GM19467 (cell line): ENCODE measurements around the gene CES1.
"Not testable (repeated sequence)": the region's sequence is repeated elsewhere in the genome, so short reads cannot be mapped to it uniquely, and the experiment has no call there.

ENCODE experiments used
- ATAC-seq: cut with Tn5 transposase; IDR thresholded peaks from one replicate; pipeline ENCODE4 v1.9.1; 2021; ENCODE audit warnings: mild to moderate bottlenecking, moderate library complexity; ENCODE audit not compliant: unreplicated experiment

Gene CES1

GRCh38 chr16:55792934-55793374, 39.9 kb downstream of the CES1 start:
- ATAC-seq: not testable (repeated sequence)

- not testable (repeated sequence) for ATAC-seq
These were observed 41.4 kb downstream of the CES1 start for GRCh38 chr16:55791512-55791911.

GRCh38 chr16:55790240-55790639, 42.7 kb downstream of the CES1 start:
- not testable (repeated sequence) for ATAC-seq

- not testable (repeated sequence) for ATAC-seq
These were observed 50.2 kb downstream of the CES1 start for GRCh38 chr16:55782793-55783091.

GRCh38 chr16:55782091-55782792, 50.7 kb downstream of the CES1 start:
- not testable (repeated sequence) for ATAC-seq

- ATAC-seq: not testable (repeated sequence)
These were observed 51.4 kb downstream of the CES1 start for GRCh38 chr16:55781456-55781855.

GRCh38 chr16:55780095-55780407, 52.8 kb downstream of the CES1 start:
- ATAC-seq: not testable (repeated sequence)

- ATAC-seq: no peak
These were observed 53.3 kb downstream of the CES1 start for GRCh38 chr16:55779402-55780094.

- ATAC-seq: no peak
These were observed 54.1 kb downstream of the CES1 start for GRCh38 chr16:55778757-55779156.

- no peak for ATAC-seq
These were observed 57.0 kb downstream of the CES1 start for GRCh38 chr16:55775857-55776256.

- no peak for ATAC-seq
These were observed 58.9 kb downstream of the CES1 start for GRCh38 chr16:55773859-55774549.

- ATAC-seq: no peak
These were observed 67.7 kb downstream of the CES1 start for GRCh38 chr16:55765161-55765560.

GRCh38 chr16:55760310-55761001, 72.4 kb downstream of the CES1 start:
- no peak for ATAC-seq

GRCh38 chr16:55759965-55760309, 73.0 kb downstream of the CES1 start:
- not testable (repeated sequence) for ATAC-seq

- not testable (repeated sequence) for ATAC-seq
These were observed 75.0 kb downstream of the CES1 start for GRCh38 chr16:55757595-55758527.

- no peak for ATAC-seq
These were observed 75.9 kb downstream of the CES1 start for GRCh38 chr16:55756963-55757362.

GRCh38 chr16:55754056-55754455, 78.8 kb downstream of the CES1 start:
- ATAC-seq: no peak

- not testable (repeated sequence) for ATAC-seq
These were observed 79.7 kb downstream of the CES1 start for GRCh38 chr16:55753145-55753631.
